Stomach (tissue), 4 donors: ENCODE results near the gene TNFRSF11A.

Experiments
- CTCF ChIP-seq, 7 experiments: fragments of 450-650 bp in 4 of 7; fragments of 200-600 bp in 3 of 7; sonication (generic) in 3 of 7; IDR thresholded peaks; one replicate each; pipeline ENCODE4 v1.5.1; 2016 to 2019; ENCODE audit warnings: antibody characterized with exemption in 7 of 7, control low read depth in 2 of 7, mild to moderate bottlenecking in 1 of 7
- POLR2A ChIP-seq, 4 donors: fragments of 450-650 bp; IDR thresholded peaks; one replicate each; pipeline ENCODE4 v1.6.1; 2016; ENCODE audit warnings: antibody characterized with exemption in 4 of 4, control low read depth in 2 of 4, mild to moderate bottlenecking in 1 of 4, moderate library complexity in 1 of 4
- POLR2AphosphoS5 ChIP-seq, 3 donors: sonication (generic); formaldehyde crosslinking; IDR thresholded peaks; one replicate each; pipeline ENCODE4 v1.6.1; 2016; ENCODE audit warnings: antibody characterized with exemption in 3 of 3

GRCh38 chr18:62332431-62332830 lies 7.3 kb downstream of the TNFRSF11A start:
- no peak for TF ChIP-seq CTCF (IDR thresholded peaks at IDR 0.05)
- no peak for TF ChIP-seq POLR2A (IDR thresholded peaks at IDR 0.05)
- TF ChIP-seq POLR2AphosphoS5 (IDR thresholded peaks at IDR 0.05) = no peak
